NOMO-1 (cell line): ENCODE data around the gene TMEM260.
A peak's percentile ranks its signal among the peaks of the same experiment; 100 is the strongest.

Experiments used
- DNase-seq, 2 experiments: peaks; one replicate each; lab custom pipeline; 2025; ENCODE audit not compliant: unreplicated experiment in 2 of 2; lab: John Stamatoyannopoulos, UW

The TMEM260 gene

GRCh38 chr14:56579345-56580220 is at the start of gene TMEM260:
TSS of gene TMEM260 (plus strand) at chr14:56579798. CDS start at chr14:56579915, 117 bp downstream.
- DNase-seq: peak; percentile 73 to 86

- DNase-seq: no peak
Observed at GRCh38 chr14:56532546-56532945, 47.1 kb upstream of the TMEM260 start.

- DNase-seq: no peak
Observed at GRCh38 chr14:56534656-56535055, 44.9 kb upstream of the TMEM260 start.

GRCh38 chr14:56539862-56540261 is 39.7 kb upstream of the TMEM260 start:
- no peak for DNase-seq

- no peak for DNase-seq
Observed at GRCh38 chr14:56543436-56543835, 36.2 kb upstream of the TMEM260 start.

GRCh38 chr14:56549721-56550120 is 29.9 kb upstream of the TMEM260 start:
- DNase-seq: no peak

- no peak for DNase-seq
Observed at GRCh38 chr14:56552615-56553014, 27.0 kb upstream of the TMEM260 start.

- DNase-seq: no peak
Observed at GRCh38 chr14:56554301-56554700, 25.3 kb upstream of the TMEM260 start.

GRCh38 chr14:56555921-56556570 is 23.6 kb upstream of the TMEM260 start:
- no peak for DNase-seq

- DNase-seq: no peak
Observed at GRCh38 chr14:56559182-56559581, 20.4 kb upstream of the TMEM260 start.

- DNase-seq: no peak
Observed at GRCh38 chr14:56561606-56562005, 18.0 kb upstream of the TMEM260 start.

- no peak for DNase-seq
Observed at GRCh38 chr14:56562883-56563282, 16.7 kb upstream of the TMEM260 start.

GRCh38 chr14:56569174-56569573 is 10.4 kb upstream of the TMEM260 start:
- DNase-seq: no peak

GRCh38 chr14:56570295-56570694 is 9.3 kb upstream of the TMEM260 start:
- DNase-seq: no peak

- DNase-seq: peak in 1 of 2 experiments; percentile 33
Observed at GRCh38 chr14:56580221-56580711, 668 bp downstream of the TMEM260 start.

GRCh38 chr14:56581041-56581727 is 1.6 kb downstream of the TMEM260 start:
- peak in 1 of 2 experiments; percentile 36 for DNase-seq

GRCh38 chr14:56585461-56586084 is 6.0 kb downstream of the TMEM260 start:
- no peak for DNase-seq

- no peak for DNase-seq
Observed at GRCh38 chr14:56587701-56588100, 8.1 kb downstream of the TMEM260 start.

GRCh38 chr14:56590535-56590960 is 10.9 kb downstream of the TMEM260 start:
- no peak for DNase-seq

GRCh38 chr14:56592746-56593544 is 13.3 kb downstream of the TMEM260 start:
- no peak for DNase-seq
